Activated CD4-positive, alpha-beta T cell treated with anti-CD3 and anti-CD28 coated beads, Interleukin-2, amount 50 U/mL, for 1 hour (primary cell): Measurements from ENCODE around the gene FANCM.
"Not testable (repeated sequence)": the region's sequence is repeated elsewhere in the genome, so short reads cannot be mapped to it uniquely, and the experiment has no call there.

Experiments
- DNase-seq: peaks from one replicate; pipeline ENCODE4 v3.0.0-alpha.2; 2020

FANCM gene

GRCh38 chr14:45140661-45141187, 5.0 kb downstream of the FANCM start:
- DNase-seq = no peak

GRCh38 chr14:45142083-45142482, 6.4 kb downstream of the FANCM start:
- not testable (repeated sequence) for DNase-seq

GRCh38 chr14:45144658-45145057, 8.9 kb downstream of the FANCM start:
- no peak for DNase-seq

GRCh38 chr14:45145214-45145613, 9.5 kb downstream of the FANCM start:
- no peak for DNase-seq

GRCh38 chr14:45149602-45150001, 13.9 kb downstream of the FANCM start:
- DNase-seq = no peak

- no peak for DNase-seq
Measured at GRCh38 chr14:45150386-45150890, 14.7 kb downstream of the FANCM start.

- no peak for DNase-seq
Measured at GRCh38 chr14:45156067-45156466, 20.3 kb downstream of the FANCM start.

- no peak for DNase-seq
Measured at GRCh38 chr14:45169906-45170305, 34.2 kb downstream of the FANCM start.

- DNase-seq = no peak
Measured at GRCh38 chr14:45177076-45177475, 41.3 kb downstream of the FANCM start.

GRCh38 chr14:45181329-45181728, 45.6 kb downstream of the FANCM start:
- DNase-seq = no peak

- no peak for DNase-seq
Measured at GRCh38 chr14:45181806-45182205, 46.1 kb downstream of the FANCM start.

- DNase-seq = no peak
Measured at GRCh38 chr14:45185100-45185814, 49.5 kb downstream of the FANCM start.

- no peak for DNase-seq
Measured at GRCh38 chr14:45194964-45195363, 59.2 kb downstream of the FANCM start.

GRCh38 chr14:45198551-45198950, 62.8 kb downstream of the FANCM start:
- no peak for DNase-seq

GRCh38 chr14:45199230-45199629, 63.5 kb downstream of the FANCM start:
- DNase-seq = no peak

GRCh38 chr14:45201905-45202304, 66.2 kb downstream of the FANCM start:
- DNase-seq = no peak

GRCh38 chr14:45204241-45204640, 68.5 kb downstream of the FANCM start:
- no peak for DNase-seq

GRCh38 chr14:45210159-45210558, 74.4 kb downstream of the FANCM start:
- DNase-seq = no peak

- no peak for DNase-seq
Measured at GRCh38 chr14:45211295-45211694, 75.6 kb downstream of the FANCM start.

GRCh38 chr14:45212231-45212630, 76.5 kb downstream of the FANCM start:
- DNase-seq = no peak

- not testable (repeated sequence) for DNase-seq
Measured at GRCh38 chr14:45213716-45214115, 78.0 kb downstream of the FANCM start.

- DNase-seq = not testable (repeated sequence)
Measured at GRCh38 chr14:45214341-45214740, 78.6 kb downstream of the FANCM start.

GRCh38 chr14:45222485-45223262, 86.9 kb downstream of the FANCM start:
- DNase-seq = no peak

- DNase-seq = no peak
Measured at GRCh38 chr14:45227566-45227965, 91.8 kb downstream of the FANCM start.
